ENCODE measurements around the gene GPC6. TPM values are rescaled to one million over a fixed set of nuclear protein-coding genes. Genes with fewer than 3 reads are reported as not detected.

The GPC6 gene
- polyA plus RNA-seq, 2 of the 4 experiments (the other 2 are of a cell fraction) = 8.0 to 14.4 TPM

DNA sequence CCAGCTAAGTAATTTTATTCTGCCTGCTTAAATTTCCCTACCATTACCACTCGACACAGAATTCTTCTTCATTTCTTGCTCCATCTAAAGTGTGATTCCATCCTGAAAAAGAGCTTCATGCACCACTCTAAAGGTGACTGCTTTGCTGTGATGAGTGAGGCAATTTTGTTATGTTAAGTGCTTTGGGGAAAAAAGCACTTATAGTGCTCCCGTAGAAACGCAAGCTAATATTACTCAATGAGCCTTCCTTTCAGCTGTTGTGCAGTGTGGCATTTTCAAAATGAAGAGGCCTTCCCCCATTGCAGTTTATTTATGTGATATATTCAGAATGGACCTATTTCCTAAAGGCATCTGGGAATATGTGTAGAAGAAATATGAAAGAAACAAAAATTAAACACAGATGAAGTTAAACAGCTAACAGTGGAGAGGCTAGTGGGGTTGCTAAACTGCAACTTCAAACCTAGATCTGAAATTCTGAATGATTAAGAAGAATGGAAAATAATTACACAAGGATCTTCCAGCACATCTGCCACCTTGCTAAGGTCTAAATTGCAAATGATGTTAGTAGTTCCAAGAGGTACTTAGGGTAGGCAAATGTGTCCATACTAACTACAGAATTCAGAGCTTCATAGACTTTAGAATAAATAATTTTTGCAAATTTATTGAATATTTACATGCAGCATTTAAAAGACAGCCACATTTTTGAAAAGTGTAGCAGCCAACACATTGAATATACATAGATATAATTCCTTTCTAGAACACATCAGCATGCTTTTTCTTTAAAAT lies 1041.2 kb downstream of the GPC6 start:
- ChIA-PET POLR2A (no interaction called here), CTCF (interaction anchor here (0.6 kb wide), 1 partner anchor 58 kb away, joined by 3 read pairs; no protein-coding TSS in a partner anchor)
- no peak overlapping the region for H3K4me2 ChIP-seq
- no peaks in the 10 kb centered on the region for H3K4me1 ChIP-seq
- WGBS (ENCODE audit: missing lambda C conversion rate) = 76% methylated on average over 3 of the region's 3 CpGs
- DNase-seq (ENCODE audit: low read depth in 1 of 2, low spot score in 1 of 2) (no peak), ATAC-seq (no peak), FAIRE-seq (no peak)
- H3K27ac ChIP-seq = no peak overlapping the region
- H3K4me3 ChIP-seq = no peak overlapping the region
- no peaks in the 10 kb centered on the region for H3K9me3 ChIP-seq
- TF ChIP-seq NFE2L2 (conservative IDR thresholded peaks at IDR 0.05; ENCODE audit: low read length) (no peak), ZNF302 (CRISPR knock-in tag; IDR thresholded peaks at IDR 0.05) (no peak), HOXA7 (CRISPR knock-in tag; IDR thresholded peaks at IDR 0.05) (no peak), ZFP36 (IDR thresholded peaks at IDR 0.05; ENCODE audit: borderline replicate concordance, partially characterized antibody) (no peak)
- TF ChIP-seq, protein P1, sequence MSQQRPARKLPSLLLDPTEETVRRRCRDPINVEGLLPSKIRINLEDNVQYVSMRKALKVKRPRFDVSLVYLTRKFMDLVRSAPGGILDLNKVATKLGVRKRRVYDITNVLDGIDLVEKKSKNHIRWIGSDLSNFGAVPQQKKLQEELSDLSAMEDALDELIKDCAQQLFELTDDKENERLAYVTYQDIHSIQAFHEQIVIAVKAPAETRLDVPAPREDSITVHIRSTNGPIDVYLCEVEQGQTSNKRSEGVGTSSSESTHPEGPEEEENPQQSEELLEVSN (IDR thresholded peaks at IDR 0.05; ENCODE audit: borderline replicate concordance, low read depth) = no peak
- TF ChIP-seq, protein P2, sequence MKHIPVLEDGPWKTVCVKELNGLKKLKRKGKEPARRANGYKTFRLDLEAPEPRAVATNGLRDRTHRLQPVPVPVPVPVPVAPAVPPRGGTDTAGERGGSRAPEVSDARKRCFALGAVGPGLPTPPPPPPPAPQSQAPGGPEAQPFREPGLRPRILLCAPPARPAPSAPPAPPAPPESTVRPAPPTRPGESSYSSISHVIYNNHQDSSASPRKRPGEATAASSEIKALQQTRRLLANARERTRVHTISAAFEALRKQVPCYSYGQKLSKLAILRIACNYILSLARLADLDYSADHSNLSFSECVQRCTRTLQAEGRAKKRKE (CRISPR knock-in tag; IDR thresholded peaks at IDR 0.05; ENCODE audit: low read depth) = no peak

DNA sequence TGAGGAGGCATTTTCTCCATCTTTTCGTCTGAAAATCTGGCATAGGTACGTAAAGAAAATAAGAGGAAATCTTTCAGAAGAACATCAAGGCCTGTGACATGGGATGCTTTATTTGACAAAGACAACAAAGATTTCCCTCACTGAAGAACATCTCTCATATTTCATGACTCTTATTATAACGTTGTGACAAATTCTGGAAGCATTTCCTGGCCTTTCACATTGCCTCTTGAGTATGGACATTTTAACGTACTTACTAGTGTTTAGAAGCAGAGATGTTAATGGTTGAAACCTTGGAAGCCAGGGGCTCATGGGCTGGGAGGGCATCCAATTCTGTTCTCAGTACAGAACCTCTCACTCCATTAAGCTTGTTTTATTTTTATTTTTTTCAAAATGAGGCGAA lies 1042.1 kb downstream of the GPC6 start:
- Histone ChIP-seq H3K9me3 (no peaks in the 10 kb centered on the region), H3K27ac (no peak overlapping the region), H3K4me2 (no peak overlapping the region), H3K4me3 (no peak overlapping the region), H3K4me1 (no peaks in the 10 kb centered on the region)
- POLR2A ChIA-PET = no interaction called here
- WGBS (ENCODE audit: missing lambda C conversion rate) = 64% methylated on average over 5 of the region's 5 CpGs
- no peak for DNase-seq (ENCODE audit: low read depth in 1 of 2, low spot score in 1 of 2)
- TF ChIP-seq, protein P3, sequence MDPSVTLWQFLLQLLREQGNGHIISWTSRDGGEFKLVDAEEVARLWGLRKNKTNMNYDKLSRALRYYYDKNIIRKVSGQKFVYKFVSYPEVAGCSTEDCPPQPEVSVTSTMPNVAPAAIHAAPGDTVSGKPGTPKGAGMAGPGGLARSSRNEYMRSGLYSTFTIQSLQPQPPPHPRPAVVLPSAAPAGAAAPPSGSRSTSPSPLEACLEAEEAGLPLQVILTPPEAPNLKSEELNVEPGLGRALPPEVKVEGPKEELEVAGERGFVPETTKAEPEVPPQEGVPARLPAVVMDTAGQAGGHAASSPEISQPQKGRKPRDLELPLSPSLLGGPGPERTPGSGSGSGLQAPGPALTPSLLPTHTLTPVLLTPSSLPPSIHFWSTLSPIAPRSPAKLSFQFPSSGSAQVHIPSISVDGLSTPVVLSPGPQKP (IDR thresholded peaks at IDR 0.05; ENCODE audit: low read depth, low read length) = no peak
- TF ChIP-seq HOXA7 (CRISPR knock-in tag; IDR thresholded peaks at IDR 0.05) = no peak
- no peak for TF ChIP-seq MAFK (IDR thresholded peaks at IDR 0.05; ENCODE audit: partially characterized antibody)
- no peak for TF ChIP-seq BHLHE40 (IDR thresholded peaks at IDR 0.05; ENCODE audit: low read depth, low read length)
- no peak for TF ChIP-seq FOXS1 (CRISPR knock-in tag; IDR thresholded peaks at IDR 0.05)
- no peak for TF ChIP-seq FOSL2 (IDR thresholded peaks at IDR 0.05)
- no peak for TF ChIP-seq FOSL2 (CRISPR knock-in tag; IDR thresholded peaks at IDR 0.05)
- no peak for TF ChIP-seq TP53 (CRISPR knock-in tag; IDR thresholded peaks at IDR 0.05)
- no peak for TF ChIP-seq RCOR1 (IDR thresholded peaks at IDR 0.05; ENCODE audit: low read depth, low read length)
- TF ChIP-seq, protein P4, sequence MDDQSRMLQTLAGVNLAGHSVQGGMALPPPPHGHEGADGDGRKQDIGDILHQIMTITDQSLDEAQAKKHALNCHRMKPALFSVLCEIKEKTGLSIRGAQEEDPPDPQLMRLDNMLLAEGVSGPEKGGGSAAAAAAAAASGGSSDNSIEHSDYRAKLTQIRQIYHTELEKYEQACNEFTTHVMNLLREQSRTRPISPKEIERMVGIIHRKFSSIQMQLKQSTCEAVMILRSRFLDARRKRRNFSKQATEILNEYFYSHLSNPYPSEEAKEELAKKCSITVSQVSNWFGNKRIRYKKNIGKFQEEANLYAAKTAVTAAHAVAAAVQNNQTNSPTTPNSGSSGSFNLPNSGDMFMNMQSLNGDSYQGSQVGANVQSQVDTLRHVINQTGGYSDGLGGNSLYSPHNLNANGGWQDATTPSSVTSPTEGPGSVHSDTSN (IDR thresholded peaks at IDR 0.05) = no peak
- TF ChIP-seq HEYL (CRISPR knock-in tag; IDR thresholded peaks at IDR 0.05) = no peak
- TF ChIP-seq POLR2AphosphoS2 (conservative IDR thresholded peaks at IDR 0.05; ENCODE audit: low read length) = no peak
- no peak for TF ChIP-seq GATA3 (IDR thresholded peaks at IDR 0.05; ENCODE audit: borderline replicate concordance)
- no peak for TF ChIP-seq PHF8 (IDR thresholded peaks at IDR 0.05; ENCODE audit: borderline replicate concordance, low read depth)
- TF ChIP-seq CBX2 (IDR thresholded peaks at IDR 0.05; ENCODE audit: borderline replicate concordance, low read depth) = no peak
- TF ChIP-seq, protein P5, sequence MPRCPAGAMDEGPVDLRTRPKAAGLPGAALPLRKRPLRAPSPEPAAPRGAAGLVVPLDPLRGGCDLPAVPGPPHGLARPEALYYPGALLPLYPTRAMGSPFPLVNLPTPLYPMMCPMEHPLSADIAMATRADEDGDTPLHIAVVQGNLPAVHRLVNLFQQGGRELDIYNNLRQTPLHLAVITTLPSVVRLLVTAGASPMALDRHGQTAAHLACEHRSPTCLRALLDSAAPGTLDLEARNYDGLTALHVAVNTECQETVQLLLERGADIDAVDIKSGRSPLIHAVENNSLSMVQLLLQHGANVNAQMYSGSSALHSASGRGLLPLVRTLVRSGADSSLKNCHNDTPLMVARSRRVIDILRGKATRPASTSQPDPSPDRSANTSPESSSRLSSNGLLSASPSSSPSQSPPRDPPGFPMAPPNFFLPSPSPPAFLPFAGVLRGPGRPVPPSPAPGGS (IDR thresholded peaks at IDR 0.05) = no peak
- TF ChIP-seq EHF (CRISPR knock-in tag; IDR thresholded peaks at IDR 0.05) = no peak
- TF ChIP-seq, protein P2 (CRISPR knock-in tag; IDR thresholded peaks at IDR 0.05; ENCODE audit: low read depth) = no peak
- CTCF ChIA-PET = no interaction called here
- no peak for ATAC-seq
- FAIRE-seq = no peak

All from A549 (cell line).